Smooth muscle cell (in vitro differentiated cells): ENCODE data around the gene ZNF513. TPM values are rescaled to one million over a fixed set of nuclear protein-coding genes. Genes with fewer than 3 reads are reported as not detected.

Experiments
- DNase-seq: peaks from one replicate; lab custom pipeline; 2025; ENCODE audit not compliant: unreplicated experiment; lab: John Stamatoyannopoulos, UW
- H2AFZ ChIP-seq: fragments of 200-600 bp; sonication (generic); 2 replicates; pipeline ENCODE4 v1.6.0; 2016; ENCODE audit warnings: antibody characterized with exemption, low read depth, mild to moderate bottlenecking
- H3F3A ChIP-seq: fragments of 200-600 bp; sonication (generic); 2 replicates; pipeline ENCODE4 v1.6.0; 2017; ENCODE audit warnings: antibody characterized with exemption, low read depth
- H3K27ac ChIP-seq: fragments of 200-600 bp; sonication (generic); 2 replicates; pipeline ENCODE4 v1.5.1; 2016; ENCODE audit warnings: low read depth, mild to moderate bottlenecking
- H3K27me3 ChIP-seq: fragments of 200-600 bp; sonication (generic); 2 replicates; pipeline ENCODE4 v1.6.1; 2016; ENCODE audit warnings: low read depth, mild to moderate bottlenecking
- H3K36me3 ChIP-seq: fragments of 200-600 bp; sonication (generic); 2 replicates; pipeline ENCODE4 v1.5.1; 2016; ENCODE audit warnings: low read depth
- H3K4me1 ChIP-seq: fragments of 200-600 bp; sonication (generic); 2 replicates; pipeline ENCODE4 v1.5.1; 2016; ENCODE audit warnings: low read depth
- H3K4me2 ChIP-seq: fragments of 200-600 bp; sonication (generic); 2 replicates; pipeline ENCODE4 v1.6.0; 2016; ENCODE audit warnings: mild to moderate bottlenecking
- H3K4me3 ChIP-seq: fragments of 200-600 bp; sonication (generic); 2 replicates; pipeline ENCODE4 v1.5.1; 2016; ENCODE audit warnings: mild to moderate bottlenecking
- H3K79me2 ChIP-seq: fragments of 200-600 bp; sonication (generic); 2 replicates; pipeline ENCODE4 v1.6.0; 2016; ENCODE audit warnings: low read depth, mild to moderate bottlenecking
- H3K9ac ChIP-seq: fragments of 200-600 bp; sonication (generic); 2 replicates; pipeline ENCODE4 v1.6.0; 2016; ENCODE audit warnings: low read depth
- H3K9me3 ChIP-seq: fragments of 200-600 bp; sonication (generic); replicated peaks from 2 replicates; pipeline ENCODE4 v1.5.1; 2016; ENCODE audit warnings: low read depth
- H4K20me1 ChIP-seq: fragments of 200-600 bp; sonication (generic); 2 replicates; pipeline ENCODE4 v1.6.0; 2016; ENCODE audit warnings: low read depth
- WGBS: methylation state at CpG from one replicate; pipeline ENCODE4 v1.1.7; 2016; ENCODE audit warnings: low lambda C conversion rate; 5-methylcytosine and 5-hydroxymethylcytosine counted together
- polyA plus RNA-seq: library from polyadenylated mRNA; unstranded; fragments of >200 nt; fragmentation: Nextera tagmentation; extraction: Ambion mirVana; gene quantifications from 2 replicates; pipeline ENCODE4 v1.2.1, GENCODE V29; 2016
- total RNA-seq: library from RNA; depleted of rRNA; stranded (reverse); fragments of >200 nt; gene quantifications from 2 replicates; pipeline ENCODE4 v1.2.3, GENCODE V29; 2014
- TF ChIP-seq, protein P1 (sequence below): fragments of 200-600 bp; sonication (generic); IDR thresholded peaks from 2 replicates; pipeline ENCODE4 v1.5.1; 2017; ENCODE audit warnings: borderline replicate concordance, mild to moderate bottlenecking, antibody characterized with exemption; ENCODE audit not compliant: insufficient read depth, poor library complexity, severe bottlenecking

The ZNF513 gene
- total and polyA plus RNA-seq, 2 experiments from 2014 or later = 7.6 to 21.3 TPM

DNA sequence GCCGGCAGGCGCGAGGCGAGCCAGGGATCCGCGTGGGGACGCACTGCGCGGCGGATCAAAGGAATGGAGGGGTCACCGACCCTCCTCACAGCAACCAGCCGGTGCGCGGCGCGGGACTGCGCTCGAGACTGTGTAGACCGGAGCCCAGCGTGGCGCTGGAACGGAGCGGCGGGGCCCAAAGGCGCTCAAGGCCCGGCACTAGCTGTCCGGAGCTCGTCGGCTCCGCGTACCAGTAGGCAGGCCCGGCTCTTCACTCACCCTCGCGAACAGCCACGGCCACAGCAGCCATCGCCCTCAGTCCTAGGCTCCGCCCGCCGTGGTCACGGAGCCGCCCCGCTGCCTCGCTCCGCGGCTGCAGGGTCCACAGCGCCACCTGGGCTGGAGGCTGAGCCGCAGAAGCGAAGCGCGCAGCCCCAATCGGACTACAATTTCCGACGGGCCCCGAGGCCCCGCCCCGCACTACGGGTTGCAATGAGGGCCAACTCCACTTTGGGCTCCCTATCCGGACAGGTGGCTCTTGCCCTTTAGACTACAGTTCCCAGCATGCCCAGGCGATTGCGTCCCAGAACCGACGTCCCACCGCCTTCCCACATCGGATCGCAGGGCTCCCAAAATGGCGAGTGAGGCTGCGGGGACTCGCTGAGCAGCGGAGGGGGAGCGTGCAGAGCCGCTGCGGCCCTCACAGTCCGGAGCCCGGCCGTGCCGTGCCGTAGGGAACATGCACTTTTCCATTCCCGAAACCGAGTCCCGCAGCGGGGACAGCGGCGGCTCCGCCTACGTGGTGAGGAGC is 10.3 kb downstream of the ZNF513 start, which contains the start of the genes EIF2B4 and SNX17:
Gene EIF2B4, minus strand, starts transcription at position 313 of the 790 bp plus-strand sequence. Its CDS starts 24 bp downstream, at position 289.
Gene SNX17, plus strand, starts transcription at position 591 of the 790 bp plus-strand sequence. Its CDS starts 128 bp downstream, at position 719.
- H3K4me3 ChIP-seq = peak within 1 kb of the TSS; percentile 72
- peak; percentile 94 for DNase-seq
- H3K36me3 ChIP-seq = peaks cover 10% of the 10 kb centered on the region
- no peaks in the 10 kb centered on the region for H3K27me3 ChIP-seq
- no peaks in the 10 kb centered on the region for H3K9me3 ChIP-seq
- peaks cover 12% of the 10 kb centered on the region for H4K20me1 ChIP-seq
- 1% methylated on average over 83 of the region's 85 CpGs for WGBS
- peak within 1 kb of the TSS; percentile 80 for H3K27ac ChIP-seq
- peaks cover 15% of the 10 kb centered on the region for H3K4me1 ChIP-seq
- peaks cover 46% of the 10 kb centered on the region for H3K79me2 ChIP-seq
- TF ChIP-seq, protein P1, sequence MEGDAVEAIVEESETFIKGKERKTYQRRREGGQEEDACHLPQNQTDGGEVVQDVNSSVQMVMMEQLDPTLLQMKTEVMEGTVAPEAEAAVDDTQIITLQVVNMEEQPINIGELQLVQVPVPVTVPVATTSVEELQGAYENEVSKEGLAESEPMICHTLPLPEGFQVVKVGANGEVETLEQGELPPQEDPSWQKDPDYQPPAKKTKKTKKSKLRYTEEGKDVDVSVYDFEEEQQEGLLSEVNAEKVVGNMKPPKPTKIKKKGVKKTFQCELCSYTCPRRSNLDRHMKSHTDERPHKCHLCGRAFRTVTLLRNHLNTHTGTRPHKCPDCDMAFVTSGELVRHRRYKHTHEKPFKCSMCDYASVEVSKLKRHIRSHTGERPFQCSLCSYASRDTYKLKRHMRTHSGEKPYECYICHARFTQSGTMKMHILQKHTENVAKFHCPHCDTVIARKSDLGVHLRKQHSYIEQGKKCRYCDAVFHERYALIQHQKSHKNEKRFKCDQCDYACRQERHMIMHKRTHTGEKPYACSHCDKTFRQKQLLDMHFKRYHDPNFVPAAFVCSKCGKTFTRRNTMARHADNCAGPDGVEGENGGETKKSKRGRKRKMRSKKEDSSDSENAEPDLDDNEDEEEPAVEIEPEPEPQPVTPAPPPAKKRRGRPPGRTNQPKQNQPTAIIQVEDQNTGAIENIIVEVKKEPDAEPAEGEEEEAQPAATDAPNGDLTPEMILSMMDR = peak; percentile 58
- H3K9ac ChIP-seq = peak within 1 kb of the TSS; percentile 92
- H3K4me2 ChIP-seq = peak within 1 kb of the TSS; percentile 94
- peak within 1 kb of the TSS; percentile 82 for H2AFZ ChIP-seq
- peaks cover 5% of the 10 kb centered on the region for H3F3A ChIP-seq

DNA sequence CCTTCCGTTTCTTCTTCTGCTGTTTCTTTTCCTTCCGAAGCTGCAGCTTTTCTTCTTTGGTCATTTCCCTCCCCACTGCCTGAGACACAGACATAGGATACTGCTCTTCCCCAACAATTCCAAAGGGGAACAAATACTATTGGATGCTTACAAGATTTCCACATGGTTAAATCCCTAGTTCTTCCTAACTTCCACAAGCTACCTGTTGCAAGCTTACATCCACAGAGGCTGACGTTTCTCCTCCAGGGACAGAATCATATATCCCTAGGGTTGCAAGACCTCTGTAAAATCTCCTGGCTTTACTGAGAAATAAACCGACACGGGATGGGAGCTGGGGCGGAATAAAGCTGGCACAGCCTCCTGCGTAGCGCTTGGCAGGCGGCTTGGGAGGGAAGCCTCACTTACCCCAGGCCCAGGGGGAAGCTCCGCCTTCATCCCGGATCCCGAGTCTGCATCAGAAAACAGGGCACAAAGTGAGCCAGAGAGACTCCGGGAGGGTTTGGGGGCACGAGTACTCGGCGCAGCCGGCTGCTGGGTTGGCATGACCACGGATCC is 11.0 kb downstream of the ZNF513 start:
- H3K9me3 ChIP-seq = no peaks in the 10 kb centered on the region
- peak overlapping the region; percentile 64 for H3K27ac ChIP-seq
- H3K36me3 ChIP-seq = peaks cover 10% of the 10 kb centered on the region
- no peak for DNase-seq
- H3K9ac ChIP-seq = peak overlapping the region; percentile 82
- peak overlapping the region; percentile 72 for H3K4me3 ChIP-seq
- H4K20me1 ChIP-seq = peaks cover 12% of the 10 kb centered on the region
- H3F3A ChIP-seq = peaks cover 5% of the 10 kb centered on the region
- 6% methylated on average over 18 of the region's 18 CpGs for WGBS
- H3K4me1 ChIP-seq = peaks cover 15% of the 10 kb centered on the region
- H3K4me2 ChIP-seq = peak overlapping the region; percentile 91
- TF ChIP-seq, protein P1 = no peak
- no peaks in the 10 kb centered on the region for H3K27me3 ChIP-seq
- peak overlapping the region; percentile 82 for H2AFZ ChIP-seq
- H3K79me2 ChIP-seq = peaks cover 46% of the 10 kb centered on the region

DNA sequence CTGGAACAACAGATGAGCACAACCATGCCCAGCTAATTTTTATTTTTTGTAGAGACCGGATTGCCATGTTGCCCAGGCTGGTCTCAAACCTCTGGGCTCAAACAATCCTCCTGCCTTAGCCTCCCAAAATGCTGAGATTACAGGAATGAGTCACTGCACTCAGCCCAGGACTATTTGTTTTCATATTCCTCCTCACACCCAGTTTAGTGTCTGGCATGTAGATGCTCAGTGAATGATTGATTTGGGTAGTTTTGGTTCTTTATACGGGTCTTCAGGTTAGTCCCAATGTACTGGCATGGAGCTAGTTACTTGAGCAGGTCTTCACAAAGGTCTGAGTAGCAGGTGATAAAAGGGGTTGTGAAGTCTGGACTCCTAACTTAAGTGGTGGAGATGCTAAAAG is 16.6 kb downstream of the ZNF513 start:
- H4K20me1 ChIP-seq = no peaks in the 10 kb centered on the region
- H3K9ac ChIP-seq = no peak overlapping the region
- H3K79me2 ChIP-seq = peaks cover 14% of the 10 kb centered on the region
- H3K4me3 ChIP-seq = no peak overlapping the region
- no peaks in the 10 kb centered on the region for H3K27me3 ChIP-seq
- H2AFZ ChIP-seq = no peak overlapping the region
- no peak for DNase-seq
- 98% methylated on average over 2 of the region's 2 CpGs for WGBS
- H3K27ac ChIP-seq = no peak overlapping the region
- no peak overlapping the region for H3K4me2 ChIP-seq
- TF ChIP-seq, protein P1 = no peak
- H3F3A ChIP-seq = peaks cover 17% of the 10 kb centered on the region
- H3K9me3 ChIP-seq = no peaks in the 10 kb centered on the region
- H3K4me1 ChIP-seq = peaks cover 4% of the 10 kb centered on the region
- peaks cover 10% of the 10 kb centered on the region for H3K36me3 ChIP-seq
